Measurements from ENCODE around the gene TLE6.
"Not testable (repeated sequence)": the region's sequence is repeated elsewhere in the genome, so short reads cannot be mapped to it uniquely, and the experiment has no call there.

Gene TLE6

DNA sequence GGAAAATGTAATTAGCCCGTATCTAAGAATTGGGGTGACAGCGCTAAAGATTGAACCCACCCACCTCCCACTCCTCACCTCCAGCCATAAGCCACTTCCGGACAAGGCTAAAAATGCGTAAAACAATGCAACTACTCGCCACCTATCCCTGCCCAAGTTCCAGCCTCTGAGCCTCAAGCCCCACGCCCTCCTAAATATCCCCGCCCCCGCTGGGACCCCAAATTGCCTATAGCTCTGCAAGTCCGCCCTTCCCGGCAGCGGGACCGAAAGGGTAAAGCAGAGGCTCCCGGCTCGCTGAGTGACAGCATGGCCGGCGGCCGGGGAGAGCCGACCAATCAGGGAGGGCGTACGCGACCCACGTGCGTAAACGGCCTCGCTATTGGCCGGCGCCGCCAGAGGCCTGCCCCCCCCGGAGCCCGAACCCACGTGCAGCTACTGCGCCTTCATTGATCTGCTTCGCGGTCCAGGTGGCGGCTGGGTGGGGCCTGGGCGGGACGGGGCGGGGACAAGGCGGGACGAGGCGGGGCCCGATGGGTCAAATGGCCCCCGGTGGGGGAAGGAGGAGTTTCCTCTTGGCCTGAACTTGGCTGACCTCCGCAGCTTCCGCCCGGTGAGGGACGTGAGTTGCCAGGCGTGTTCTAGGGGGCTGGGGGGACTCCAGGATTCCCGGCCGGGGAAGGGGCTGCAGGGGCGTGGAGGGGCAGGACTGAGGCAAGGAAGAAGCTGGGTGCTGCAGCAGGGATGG lies at the start of gene TLE6:
Gene TLE6, plus strand, starts transcription at position 564 of the 745 bp plus-strand sequence. CDS start 670 bp downstream, outside the sequence.
- DNase-seq (ENCODE audit: low read depth, low spot score), result peak; percentile 75

- DNase-seq (ENCODE audit: low read depth, low spot score), result no peak
Measured at GRCh38 chr19:2933490-2933910, 43.9 kb upstream of the TLE6 start.

- not testable (repeated sequence) for DNase-seq (ENCODE audit: low read depth, low spot score)
Measured at GRCh38 chr19:2935863-2936262, 41.5 kb upstream of the TLE6 start.

DNA sequence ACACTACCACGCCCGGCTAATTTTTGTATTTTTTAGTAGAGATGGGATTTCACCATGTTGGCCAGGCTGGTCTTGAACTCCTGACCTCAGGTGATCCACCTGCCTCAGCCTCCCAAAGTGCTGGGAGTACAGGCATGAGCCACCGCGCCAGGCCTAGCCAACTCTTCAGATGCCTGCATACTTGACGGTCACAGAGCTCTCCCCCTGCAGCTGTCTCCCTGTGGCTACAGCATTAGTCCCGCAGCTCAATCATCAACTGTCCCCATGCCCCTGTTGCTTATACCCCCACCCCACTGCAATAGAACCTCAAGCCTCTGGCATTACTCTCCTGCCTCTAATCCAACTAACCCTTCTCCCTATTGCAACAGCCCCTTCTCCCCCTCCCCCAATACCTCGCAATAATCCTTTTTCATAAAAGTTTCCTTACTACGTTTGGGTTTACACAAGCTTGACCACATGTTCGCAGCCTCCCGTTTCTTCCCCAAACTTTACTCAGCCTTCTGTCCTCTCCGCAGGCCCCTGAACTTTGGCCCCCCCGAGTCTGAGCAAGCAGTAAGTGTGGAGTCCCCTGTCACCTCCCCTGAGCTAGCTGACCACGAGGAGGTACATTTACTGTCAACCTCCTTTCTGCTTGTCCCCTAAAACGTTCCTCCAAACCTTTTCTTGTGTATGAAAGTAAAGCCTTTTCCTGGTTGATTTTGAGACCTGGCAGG lies 34.3 kb upstream of the TLE6 start:
- DNase-seq (ENCODE audit: low read depth, low spot score), result no peak

DNA sequence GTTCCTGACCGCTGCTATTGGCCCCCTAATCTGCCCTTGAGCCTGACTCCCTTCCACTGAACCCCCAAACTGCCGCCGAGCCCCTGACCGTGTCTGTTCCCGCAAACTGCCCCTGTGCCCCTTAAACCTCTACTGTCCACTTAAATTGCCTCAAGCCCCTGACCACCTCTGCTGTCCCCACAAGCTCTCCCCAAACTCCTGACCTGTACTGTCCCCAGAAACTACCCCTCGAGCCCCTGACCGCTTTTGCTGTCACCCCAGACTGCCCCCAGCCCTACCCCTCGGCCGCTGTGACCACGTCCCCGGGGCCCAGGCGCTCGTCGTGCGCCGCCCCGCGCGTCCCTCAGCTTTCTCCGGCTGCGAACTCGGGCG lies 33.0 kb upstream of the TLE6 start:
- no peak for DNase-seq (ENCODE audit: low read depth, low spot score)

- peak; percentile 98 for DNase-seq (ENCODE audit: low read depth, low spot score)
Measured at GRCh38 chr19:2944775-2945574, 32.4 kb upstream of the TLE6 start, which contains the start of gene ZNF77. Gene ZNF77, minus strand, starts transcription at chr19:2944971. Its CDS starts 131 bp downstream, at chr19:2944840.

DNA sequence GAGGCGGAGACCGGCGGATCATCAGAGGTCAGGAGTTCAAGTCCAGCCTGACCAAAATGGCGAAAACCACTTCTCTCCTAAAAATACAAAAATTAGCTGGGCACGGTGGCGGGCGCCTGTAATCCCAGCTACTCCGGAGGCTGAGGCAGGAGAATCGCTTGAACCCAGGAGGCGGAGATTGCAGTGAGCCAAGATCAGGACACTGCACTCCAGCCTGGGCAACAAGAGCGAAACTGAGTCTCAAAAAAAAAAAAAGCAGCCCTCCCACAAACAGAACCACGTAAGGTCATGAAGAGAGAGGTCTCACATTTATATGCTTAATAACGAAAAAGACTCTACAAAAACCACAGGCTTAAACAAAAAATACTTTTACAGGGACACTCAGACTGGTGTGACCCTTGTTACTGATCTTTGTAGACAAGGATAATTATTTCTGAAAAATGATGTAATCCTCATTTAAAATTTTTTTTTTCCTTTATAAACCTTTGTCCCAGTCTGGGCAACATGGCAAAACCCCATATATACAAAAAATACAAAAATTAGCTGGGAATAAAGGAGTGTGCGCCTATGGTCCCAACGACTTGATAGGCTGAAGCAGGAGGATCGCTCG lies 31.7 kb upstream of the TLE6 start:
- DNase-seq (ENCODE audit: low read depth, low spot score), result no peak

- DNase-seq (ENCODE audit: low read depth, low spot score), result no peak
Measured at GRCh38 chr19:2949939-2950285, 27.5 kb upstream of the TLE6 start.

- DNase-seq (ENCODE audit: low read depth, low spot score), result peak; percentile 98
Measured at GRCh38 chr19:2950286-2951124, 26.9 kb upstream of the TLE6 start.

- no peak for DNase-seq (ENCODE audit: low read depth, low spot score)
Measured at GRCh38 chr19:2952953-2953481, 24.3 kb upstream of the TLE6 start.

- DNase-seq (ENCODE audit: low read depth, low spot score), result no peak
Measured at GRCh38 chr19:2957160-2957559, 20.2 kb upstream of the TLE6 start.

- no peak for DNase-seq (ENCODE audit: low read depth, low spot score)
Measured at GRCh38 chr19:2960120-2960519, 17.2 kb upstream of the TLE6 start.

DNA sequence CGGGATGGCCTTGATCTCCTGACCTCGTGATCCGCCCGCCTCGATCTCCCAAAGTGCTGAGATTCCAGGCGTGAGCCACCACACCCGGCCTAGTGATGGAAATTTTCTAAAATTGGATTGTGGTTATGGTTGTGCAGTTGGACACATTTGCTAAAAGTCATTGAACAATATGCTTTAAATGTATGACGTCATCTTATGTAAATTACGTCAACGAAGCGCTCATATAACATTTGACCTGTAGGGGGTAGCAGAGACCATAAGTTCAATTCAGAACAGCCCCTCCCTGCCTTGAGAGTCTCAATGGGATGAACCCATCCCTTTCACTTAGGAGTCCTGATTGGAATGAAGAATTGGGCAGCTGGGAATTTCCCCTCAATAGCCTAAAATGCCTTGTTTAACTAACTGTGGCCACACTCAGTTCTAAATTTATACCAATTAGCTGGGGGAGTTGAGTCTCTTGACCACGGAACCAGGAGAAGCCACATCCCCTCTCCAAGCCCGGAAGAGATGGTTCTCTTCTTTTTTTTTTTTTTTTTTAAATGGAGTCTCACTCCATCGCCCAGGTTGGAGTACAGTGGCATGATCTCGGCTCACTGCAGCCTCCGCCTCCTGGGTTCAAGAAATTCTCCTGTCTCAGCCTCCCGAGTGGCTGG lies 15.2 kb upstream of the TLE6 start:
- DNase-seq (ENCODE audit: low read depth, low spot score), result peak; percentile 70

- DNase-seq (ENCODE audit: low read depth, low spot score), result no peak
Measured at GRCh38 chr19:2963122-2963521, 14.2 kb upstream of the TLE6 start.

GRCh38 chr19:2963631-2964030 lies 13.7 kb upstream of the TLE6 start:
- not testable (repeated sequence) for DNase-seq (ENCODE audit: low read depth, low spot score)

DNA sequence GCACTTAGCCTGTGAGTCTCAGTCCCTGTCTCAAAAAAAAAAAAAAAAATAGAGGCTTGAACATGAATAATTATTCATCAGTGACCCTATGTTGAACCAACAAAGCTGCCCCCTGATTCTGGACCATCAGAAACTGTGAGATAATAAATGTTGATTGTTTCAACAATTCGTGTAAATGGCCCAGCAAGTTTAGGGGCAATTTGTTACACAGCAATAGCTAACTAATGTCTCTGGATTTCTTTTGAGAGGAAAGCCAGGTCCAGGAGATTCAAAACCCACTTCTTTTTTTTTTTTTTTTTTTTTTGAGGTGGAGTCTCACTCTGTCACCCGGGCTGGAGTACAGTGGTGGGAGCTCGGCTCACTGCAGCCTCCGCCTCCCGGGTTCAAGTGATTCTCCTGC lies 12.5 kb upstream of the TLE6 start:
- no peak for DNase-seq (ENCODE audit: low read depth, low spot score)

GRCh38 chr19:2967972-2968371 lies 9.4 kb upstream of the TLE6 start:
- DNase-seq (ENCODE audit: low read depth, low spot score), result no peak

- no peak for DNase-seq (ENCODE audit: low read depth, low spot score)
Measured at GRCh38 chr19:2969104-2969504, 8.3 kb upstream of the TLE6 start.

- DNase-seq (ENCODE audit: low read depth, low spot score), result no peak
Measured at GRCh38 chr19:2970201-2970835, 7.0 kb upstream of the TLE6 start.

DNA sequence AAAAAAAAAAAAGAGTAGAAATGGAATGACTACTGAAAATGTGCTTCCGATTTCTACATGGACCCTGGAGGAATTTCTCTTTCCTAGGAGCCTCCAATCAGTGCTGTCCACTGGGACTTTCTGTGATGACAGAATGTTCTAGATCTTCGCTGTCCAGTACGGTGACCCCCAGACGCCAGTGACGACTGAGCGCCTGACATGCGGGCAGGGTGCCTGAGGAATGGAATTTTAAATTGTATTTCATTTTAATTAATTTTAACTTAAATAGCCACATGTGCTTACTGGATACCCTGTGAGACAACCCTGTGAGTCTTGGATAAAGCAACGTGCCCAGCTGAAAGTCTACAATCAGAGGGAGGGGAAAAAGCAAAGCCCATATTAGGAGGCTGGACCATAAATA lies 4.1 kb upstream of the TLE6 start:
- no peak for DNase-seq (ENCODE audit: low read depth, low spot score)
